A549 (cell line): ENCODE measurements around the gene FAM20A. TPM values are rescaled to one million over a fixed set of nuclear protein-coding genes. Genes with fewer than 3 reads are reported as not detected.

Experiments
- ATAC-seq, 2 experiments: fragments of 200-7000 bp in 1 of 2; fragments of >200 bp in 1 of 2; cut with Nextera tagmentation in 1 of 2; cut with Tn5 transposase in 1 of 2; 3 replicates each; pipeline versions ENCODE4 v1.8.0 to v1.9.1; 2018 to 2020; ENCODE audit warnings: mild to moderate bottlenecking in 1 of 2, moderate library complexity in 1 of 2
- CTCF ChIA-PET: fragments of 300-600 bp; sonication (Branson Sonifier 250); formaldehyde crosslinking; extraction: SDS; loops from one replicate; lab custom pipeline; 2021; ENCODE audit warnings: antibody characterized with exemption, inconsistent platforms; lab: Yijun Ruan, JAX
- POLR2A ChIA-PET: fragments of 350-600 bp; formaldehyde crosslinking; extraction: SDS; loops from one replicate; lab custom pipeline; 2021; ENCODE audit warnings: antibody characterized with exemption, inconsistent platforms; lab: Yijun Ruan, JAX
- DNase-seq, 2 experiments: peaks; one replicate each; pipeline versions ENCODE4 v3.0.0 to v3.0.0-alpha.2; 2011 to 2016; ENCODE audit warnings: low read depth in 1 of 2, low spot score in 1 of 2
- FAIRE-seq: peaks from 2 replicates; lab custom pipeline; 2011; peaks lifted over from hg19 to GRCh38; lab: Jason Lieb, UNC
- H3K27ac ChIP-seq, 2 experiments: fragments of >200 bp; sonication (Bioruptor Twin); formaldehyde crosslinking; 3 replicates each; pipeline ENCODE4 v1.5.1; 2016 to 2017
- H3K4me1 ChIP-seq: fragments of >200 bp; sonication (Bioruptor Twin); formaldehyde crosslinking; 3 replicates; pipeline ENCODE4 v1.6.1; 2016
- H3K4me2 ChIP-seq: fragments of >200 bp; sonication (Bioruptor Twin); formaldehyde crosslinking; 3 replicates; pipeline ENCODE4 v1.6.1; 2016
- H3K4me3 ChIP-seq: fragments of >200 bp; sonication (Bioruptor Twin); formaldehyde crosslinking; 3 replicates; pipeline ENCODE4 v1.5.1; 2016
- H3K9me3 ChIP-seq: fragments of >200 bp; sonication (Bioruptor Twin); formaldehyde crosslinking; 3 replicates; pipeline ENCODE4 v1.6.1; 2016
- CEBPB ChIP-seq, 2 experiments: fragments of >200 bp in 1 of 2; sonication (Bioruptor Twin) in 1 of 2; formaldehyde crosslinking in 1 of 2; IDR thresholded peaks; 2 replicates each; pipeline ENCODE4 v1.6.1; 2012 to 2016
- CHD4 ChIP-seq: fragments of 200-600 bp; sonication (generic); IDR thresholded peaks from 2 replicates; pipeline ENCODE4 v1.6.1; 2016; ENCODE audit warnings: antibody characterized with exemption, mild to moderate bottlenecking, borderline replicate concordance
- EHF ChIP-seq: fragments of 250-450 bp; sonication (Bioruptor Pico); IDR thresholded peaks from 2 replicates; pipeline ENCODE4 v1.5.0; 2020; ENCODE audit warnings: mild to moderate bottlenecking
- HDAC2 ChIP-seq: fragments of 200-600 bp; sonication (generic); IDR thresholded peaks from 2 replicates; pipeline ENCODE4 v1.6.1; 2016
- HOXA7 ChIP-seq: fragments of 250-450 bp; sonication (Bioruptor Pico); IDR thresholded peaks from 2 replicates; pipeline ENCODE4 v1.5.0; 2020; ENCODE audit warnings: mild to moderate bottlenecking, moderate library complexity
- JUNB ChIP-seq: fragments of >200 bp; sonication (Bioruptor Twin); formaldehyde crosslinking; IDR thresholded peaks from 2 replicates; pipeline ENCODE4 v1.6.1; 2016
- KDM1A ChIP-seq: fragments of 200-600 bp; sonication (generic); IDR thresholded peaks from 2 replicates; pipeline ENCODE4 v1.6.1; 2016; ENCODE audit warnings: low read depth, mild to moderate bottlenecking
- KDM5A ChIP-seq: fragments of 200-600 bp; sonication (generic); IDR thresholded peaks from 2 replicates; pipeline ENCODE4 v1.6.1; 2016; ENCODE audit warnings: antibody characterized with exemption, mild to moderate bottlenecking
- MAFK ChIP-seq: fragments of 450-650 bp; IDR thresholded peaks from 2 replicates; pipeline ENCODE4 v1.6.1; 2014; ENCODE audit not compliant: partially characterized antibody
- MAZ ChIP-seq: fragments of 150-350 bp; IDR thresholded peaks from 2 replicates; pipeline ENCODE4 v1.6.1; 2014; ENCODE audit warnings: antibody characterized with exemption, low read depth, low read length, borderline replicate concordance
- MYC ChIP-seq: IDR thresholded peaks from 2 replicates; pipeline ENCODE4 v1.6.1; 2012; ENCODE audit warnings: mild to moderate bottlenecking, inconsistent platforms, low read length, improper control_type of control experiment, borderline replicate concordance
- NFE2L2 ChIP-seq: fragments of 150-350 bp; conservative IDR thresholded peaks from 2 replicates; pipeline ENCODE4 v1.6.1; 2014; ENCODE audit warnings: low read length
- NPAS2 ChIP-seq: fragments of 250-450 bp; sonication (Bioruptor Pico); IDR thresholded peaks from 2 replicates; pipeline ENCODE4 v1.8.0; 2022; ENCODE audit warnings: mild to moderate bottlenecking, moderate library complexity, borderline replicate concordance
- POLR2A ChIP-seq: IDR thresholded peaks from 2 replicates; pipeline ENCODE4 v1.6.1; 2012; ENCODE audit warnings: mild to moderate bottlenecking, low read length
- RFX5 ChIP-seq: fragments of 450-650 bp; IDR thresholded peaks from 2 replicates; pipeline ENCODE4 v1.7.1; 2014; ENCODE audit warnings: antibody characterized with exemption, mild to moderate bottlenecking, moderate library complexity
- SMC3 ChIP-seq: fragments of >200 bp; sonication (Bioruptor Twin); formaldehyde crosslinking; IDR thresholded peaks from 3 replicates; pipeline ENCODE4 v1.6.1; 2018; ENCODE audit warnings: inconsistent platforms
- TFCP2L1 ChIP-seq: fragments of 250-450 bp; sonication (Bioruptor Pico); IDR thresholded peaks from 2 replicates; pipeline ENCODE4 v1.5.0; 2021; ENCODE audit warnings: mild to moderate bottlenecking
- WGBS: methylation state at CpG from one replicate; pipeline ENCODE4 v1.1.6; 2017; ENCODE audit errors: missing lambda C conversion rate; 5-methylcytosine and 5-hydroxymethylcytosine counted together
- polyA plus RNA-seq, 4 experiments: library from polyadenylated mRNA; depleted of rRNA in 3 of 4; stranded (reverse); fragments of >200 nt; fragmentation: RNase III in 1 of 4; extraction: RNeasy Plus Mini Kit Qiagen cat#74134 plus additional on column Dnase treatment in 1 of 4; gene quantifications; 2 replicates in 3 of 4; 3 replicates in 1 of 4; pipeline ENCODE4 v1.2.3, GENCODE V29; 2011 to 2017
- TF ChIP-seq, protein P1 (sequence below): fragments of 450-650 bp; IDR thresholded peaks from 2 replicates; pipeline ENCODE4 v1.6.1; 2014; ENCODE audit warnings: antibody characterized with exemption
- TF ChIP-seq, protein P2 (sequence below): fragments of 250-450 bp; sonication (Bioruptor Pico); IDR thresholded peaks from 2 replicates; pipeline ENCODE4 v1.5.0; 2021; ENCODE audit warnings: mild to moderate bottlenecking, moderate library complexity, borderline replicate concordance
- TF ChIP-seq, protein P3 (sequence below): fragments of 200-600 bp; sonication (generic); IDR thresholded peaks from 2 replicates; pipeline ENCODE4 v1.6.1; 2016; ENCODE audit warnings: antibody characterized with exemption, mild to moderate bottlenecking, moderate library complexity
- TF ChIP-seq, protein P4 (sequence below): IDR thresholded peaks from 2 replicates; pipeline ENCODE4 v1.6.1; 2012; ENCODE audit warnings: low read depth, borderline replicate concordance
- TF ChIP-seq, protein P5 (sequence below): IDR thresholded peaks from 2 replicates; pipeline ENCODE4 v1.6.1; 2012

FAM20A gene
- polyA plus RNA-seq, 2 of the 4 experiments (the other 2 are of a cell fraction): 0.05 to 0.09 TPM

DNA sequence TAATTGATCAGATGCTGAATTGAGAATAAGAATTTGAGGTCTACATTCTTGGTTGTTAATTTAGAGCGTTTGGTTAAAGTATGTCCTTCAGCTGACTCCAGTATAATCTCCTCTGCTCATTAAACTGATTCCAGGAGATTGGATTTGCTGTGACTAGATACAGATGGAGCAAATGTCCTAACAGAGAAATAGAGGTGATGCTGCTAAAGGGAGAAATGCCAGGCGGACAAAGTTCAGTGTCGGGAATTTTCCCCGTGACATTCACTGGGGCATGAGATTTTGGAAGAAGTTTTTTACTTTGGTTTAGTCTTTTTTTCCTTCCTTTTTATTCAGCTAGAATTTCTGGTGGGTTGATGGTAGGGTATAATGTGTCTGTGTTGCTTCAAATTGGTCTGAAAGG is 69.9 kb downstream of the FAM20A start:
- CTCF ChIA-PET: interaction anchor here (1.0 to 4.8 kb wide), 5 partner anchors 11 to 246 kb away, joined by 3 to 17 read pairs (median 3); no protein-coding TSS in a partner anchor
- ATAC-seq (no peak), FAIRE-seq (no peak), DNase-seq (no peak)
- TF ChIP-seq KDM1A (no peak), EHF (CRISPR knock-in tag) (no peak), HDAC2 (no peak)
- no peaks in the 10 kb centered on the region for H3K9me3 ChIP-seq
- H3K4me1 ChIP-seq: no peaks in the 10 kb centered on the region
- H3K4me2 ChIP-seq: no peak overlapping the region
- 85% methylated on average over 4 of the region's 4 CpGs for WGBS
- POLR2A ChIA-PET: no interaction called here
- no peak overlapping the region for H3K27ac ChIP-seq
- H3K4me3 ChIP-seq: no peak overlapping the region

DNA sequence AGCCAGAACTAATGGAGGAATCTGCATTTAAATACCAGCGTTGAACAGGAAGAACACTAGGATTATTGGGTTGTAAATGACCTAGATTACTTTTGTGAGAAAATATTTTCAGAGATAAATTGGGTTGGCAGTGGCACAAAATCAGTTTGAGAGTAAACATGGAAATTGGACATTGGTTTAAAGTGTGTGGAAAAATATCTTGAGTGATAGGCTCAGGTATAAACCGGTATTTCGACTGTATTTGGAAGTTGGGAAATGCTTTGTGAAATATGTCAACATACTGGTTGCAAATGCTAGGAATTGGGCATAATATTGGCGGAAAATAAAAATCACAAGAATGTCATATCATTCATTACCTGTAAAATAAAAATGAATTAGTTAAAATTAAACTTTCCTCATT is 73.9 kb downstream of the FAM20A start:
- H3K4me3 ChIP-seq: no peak overlapping the region
- POLR2A ChIA-PET: no interaction called here
- WGBS: 83% methylated on average over 4 of the region's 4 CpGs
- no peak overlapping the region for H3K27ac ChIP-seq
- no peak for ATAC-seq
- no peak for FAIRE-seq
- TF ChIP-seq HOXA7 (CRISPR knock-in tag): no peak
- TF ChIP-seq RFX5: no peak
- TF ChIP-seq MAFK: no peak
- TF ChIP-seq SMC3: no peak
- TF ChIP-seq CHD4: no peak
- TF ChIP-seq EHF (CRISPR knock-in tag): no peak
- TF ChIP-seq, protein P1, sequence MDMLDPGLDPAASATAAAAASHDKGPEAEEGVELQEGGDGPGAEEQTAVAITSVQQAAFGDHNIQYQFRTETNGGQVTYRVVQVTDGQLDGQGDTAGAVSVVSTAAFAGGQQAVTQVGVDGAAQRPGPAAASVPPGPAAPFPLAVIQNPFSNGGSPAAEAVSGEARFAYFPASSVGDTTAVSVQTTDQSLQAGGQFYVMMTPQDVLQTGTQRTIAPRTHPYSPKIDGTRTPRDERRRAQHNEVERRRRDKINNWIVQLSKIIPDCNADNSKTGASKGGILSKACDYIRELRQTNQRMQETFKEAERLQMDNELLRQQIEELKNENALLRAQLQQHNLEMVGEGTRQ: no peak
- TF ChIP-seq, protein P2, sequence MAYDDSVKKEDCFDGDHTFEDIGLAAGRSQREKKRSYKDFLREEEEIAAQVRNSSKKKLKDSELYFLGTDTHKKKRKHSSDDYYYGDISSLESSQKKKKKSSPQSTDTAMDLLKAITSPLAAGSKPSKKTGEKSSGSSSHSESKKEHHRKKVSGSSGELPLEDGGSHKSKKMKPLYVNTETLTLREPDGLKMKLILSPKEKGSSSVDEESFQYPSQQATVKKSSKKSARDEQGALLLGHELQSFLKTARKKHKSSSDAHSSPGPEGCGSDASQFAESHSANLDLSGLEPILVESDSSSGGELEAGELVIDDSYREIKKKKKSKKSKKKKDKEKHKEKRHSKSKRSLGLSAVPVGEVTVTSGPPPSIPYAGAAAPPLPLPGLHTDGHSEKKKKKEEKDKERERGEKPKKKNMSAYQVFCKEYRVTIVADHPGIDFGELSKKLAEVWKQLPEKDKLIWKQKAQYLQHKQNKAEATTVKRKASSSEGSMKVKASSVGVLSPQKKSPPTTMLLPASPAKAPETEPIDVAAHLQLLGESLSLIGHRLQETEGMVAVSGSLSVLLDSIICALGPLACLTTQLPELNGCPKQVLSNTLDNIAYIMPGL (CRISPR knock-in tag): no peak
- TF ChIP-seq CEBPB (IDR thresholded peaks at IDR 0.05): no peak
- no peak for TF ChIP-seq MAZ
- no peak for TF ChIP-seq NFE2L2
- no peaks in the 10 kb centered on the region for H3K9me3 ChIP-seq
- CTCF ChIA-PET: interaction anchor here (1.6 to 2.0 kb wide), 2 partner anchors 12 to 232 kb away, joined by 3 to 12 read pairs; no protein-coding TSS in a partner anchor
- no peaks in the 10 kb centered on the region for H3K4me1 ChIP-seq
- H3K4me2 ChIP-seq: no peak overlapping the region
- DNase-seq: no peak

DNA sequence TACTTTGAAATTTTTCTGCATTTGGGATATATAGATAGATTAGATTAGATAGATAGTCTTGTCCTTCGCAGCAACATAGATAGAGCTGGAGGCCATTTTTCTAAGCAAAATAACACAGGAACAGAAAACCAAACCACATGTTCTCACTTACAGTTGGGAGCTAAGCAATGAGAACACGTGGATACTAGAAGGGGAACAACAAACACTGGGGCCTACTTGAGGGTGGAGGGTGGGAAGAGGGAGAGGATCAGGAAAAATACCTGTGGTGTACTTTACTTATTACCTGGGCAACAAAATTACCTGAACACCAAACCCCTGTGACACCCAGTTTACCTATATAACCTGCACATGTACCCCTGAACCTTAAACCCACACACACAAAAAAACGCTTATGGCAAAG is 74.6 kb downstream of the FAM20A start:
- ChIA-PET CTCF (interaction anchor here (1.0 to 2.0 kb wide), 4 partner anchors 12 to 248 kb away, joined by 3 to 12 read pairs (median 5); partner anchors contain the start of gene PRKAR1A), POLR2A (no interaction called here)
- Histone ChIP-seq H3K27ac (no peak overlapping the region), H3K4me2 (no peak overlapping the region), H3K4me3 (no peak overlapping the region), H3K9me3 (no peaks in the 10 kb centered on the region), H3K4me1 (no peaks in the 10 kb centered on the region)
- 85% methylated on average over 3 of the region's 3 CpGs for WGBS
- DNase-seq: no peak
- no peak for ATAC-seq
- no peak for TF ChIP-seq EHF (CRISPR knock-in tag)
- TF ChIP-seq MYC: no peak
- no peak for TF ChIP-seq KDM5A
- no peak for TF ChIP-seq NPAS2
- TF ChIP-seq JUNB: no peak
- TF ChIP-seq POLR2A: no peak
- TF ChIP-seq, protein P3, sequence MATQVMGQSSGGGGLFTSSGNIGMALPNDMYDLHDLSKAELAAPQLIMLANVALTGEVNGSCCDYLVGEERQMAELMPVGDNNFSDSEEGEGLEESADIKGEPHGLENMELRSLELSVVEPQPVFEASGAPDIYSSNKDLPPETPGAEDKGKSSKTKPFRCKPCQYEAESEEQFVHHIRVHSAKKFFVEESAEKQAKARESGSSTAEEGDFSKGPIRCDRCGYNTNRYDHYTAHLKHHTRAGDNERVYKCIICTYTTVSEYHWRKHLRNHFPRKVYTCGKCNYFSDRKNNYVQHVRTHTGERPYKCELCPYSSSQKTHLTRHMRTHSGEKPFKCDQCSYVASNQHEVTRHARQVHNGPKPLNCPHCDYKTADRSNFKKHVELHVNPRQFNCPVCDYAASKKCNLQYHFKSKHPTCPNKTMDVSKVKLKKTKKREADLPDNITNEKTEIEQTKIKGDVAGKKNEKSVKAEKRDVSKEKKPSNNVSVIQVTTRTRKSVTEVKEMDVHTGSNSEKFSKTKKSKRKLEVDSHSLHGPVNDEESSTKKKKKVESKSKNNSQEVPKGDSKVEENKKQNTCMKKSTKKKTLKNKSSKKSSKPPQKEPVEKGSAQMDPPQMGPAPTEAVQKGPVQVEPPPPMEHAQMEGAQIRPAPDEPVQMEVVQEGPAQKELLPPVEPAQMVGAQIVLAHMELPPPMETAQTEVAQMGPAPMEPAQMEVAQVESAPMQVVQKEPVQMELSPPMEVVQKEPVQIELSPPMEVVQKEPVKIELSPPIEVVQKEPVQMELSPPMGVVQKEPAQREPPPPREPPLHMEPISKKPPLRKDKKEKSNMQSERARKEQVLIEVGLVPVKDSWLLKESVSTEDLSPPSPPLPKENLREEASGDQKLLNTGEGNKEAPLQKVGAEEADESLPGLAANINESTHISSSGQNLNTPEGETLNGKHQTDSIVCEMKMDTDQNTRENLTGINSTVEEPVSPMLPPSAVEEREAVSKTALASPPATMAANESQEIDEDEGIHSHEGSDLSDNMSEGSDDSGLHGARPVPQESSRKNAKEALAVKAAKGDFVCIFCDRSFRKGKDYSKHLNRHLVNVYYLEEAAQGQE: no peak
- TF ChIP-seq, protein P4, sequence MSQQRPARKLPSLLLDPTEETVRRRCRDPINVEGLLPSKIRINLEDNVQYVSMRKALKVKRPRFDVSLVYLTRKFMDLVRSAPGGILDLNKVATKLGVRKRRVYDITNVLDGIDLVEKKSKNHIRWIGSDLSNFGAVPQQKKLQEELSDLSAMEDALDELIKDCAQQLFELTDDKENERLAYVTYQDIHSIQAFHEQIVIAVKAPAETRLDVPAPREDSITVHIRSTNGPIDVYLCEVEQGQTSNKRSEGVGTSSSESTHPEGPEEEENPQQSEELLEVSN: no peak
- TF ChIP-seq, protein P5, sequence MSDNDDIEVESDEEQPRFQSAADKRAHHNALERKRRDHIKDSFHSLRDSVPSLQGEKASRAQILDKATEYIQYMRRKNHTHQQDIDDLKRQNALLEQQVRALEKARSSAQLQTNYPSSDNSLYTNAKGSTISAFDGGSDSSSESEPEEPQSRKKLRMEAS: no peak
- no peak for TF ChIP-seq TFCP2L1 (CRISPR knock-in tag)
- no peak for FAIRE-seq
